ENCODE results near the gene SEC61B. TPM values are rescaled to one million over a fixed set of nuclear protein-coding genes. Genes with fewer than 3 reads are reported as not detected.
"Not testable (repeated sequence)": the region's sequence is repeated elsewhere in the genome, so short reads cannot be mapped to it uniquely, and the experiment has no call there.

SEC61B gene
- total RNA-seq, 1 experiment from 2014 or later: 84.4 TPM

DNA sequence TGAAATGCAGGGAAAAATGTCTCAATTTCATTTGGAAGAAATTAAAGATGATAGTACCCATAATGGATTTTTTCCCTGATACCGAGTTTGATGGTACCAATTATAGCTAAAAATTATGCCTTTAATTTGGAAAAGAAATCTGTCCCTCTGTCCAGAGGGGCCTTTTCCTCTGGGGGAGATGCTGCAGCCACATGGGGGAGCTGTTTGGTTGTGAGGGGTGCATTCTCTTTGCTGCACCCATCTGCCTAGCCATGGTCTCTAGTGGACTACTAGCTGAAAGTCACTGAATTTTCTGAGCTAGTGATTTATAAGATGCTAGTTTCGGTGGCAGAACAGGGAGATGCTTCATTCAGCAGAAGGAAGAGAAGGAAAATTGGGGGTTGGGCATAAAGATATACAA lies 9.6 kb downstream of the SEC61B start:
- in situ Hi-C loops (cut with HindIII; ENCODE audit: low sequenced_read_pairs): no loop called here
- DNase-seq (ENCODE audit: low spot score): peak; percentile 14

DNA sequence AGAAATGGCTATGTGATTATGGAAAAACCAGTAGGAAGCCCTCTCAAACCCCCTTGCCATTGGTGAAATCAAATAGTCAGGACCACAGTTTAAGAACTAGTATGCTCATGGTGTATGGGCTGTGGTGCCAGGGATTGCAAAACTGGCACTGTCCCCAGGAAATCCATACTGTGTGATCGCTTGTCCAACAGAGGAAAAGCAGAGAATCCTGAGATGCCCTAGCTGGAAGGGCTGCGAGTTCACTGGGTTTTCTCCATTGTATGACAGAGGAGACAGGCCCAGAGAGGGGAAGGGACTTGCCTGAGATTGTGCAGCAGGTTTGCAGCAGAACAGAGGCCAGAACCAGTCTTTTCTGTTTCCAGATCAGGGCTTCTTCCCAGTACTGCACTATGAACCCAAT lies 12.5 kb downstream of the SEC61B start:
- in situ Hi-C loops (cut with HindIII; ENCODE audit: low sequenced_read_pairs): no loop called here
- DNase-seq (ENCODE audit: low spot score): peak; percentile 15

DNA sequence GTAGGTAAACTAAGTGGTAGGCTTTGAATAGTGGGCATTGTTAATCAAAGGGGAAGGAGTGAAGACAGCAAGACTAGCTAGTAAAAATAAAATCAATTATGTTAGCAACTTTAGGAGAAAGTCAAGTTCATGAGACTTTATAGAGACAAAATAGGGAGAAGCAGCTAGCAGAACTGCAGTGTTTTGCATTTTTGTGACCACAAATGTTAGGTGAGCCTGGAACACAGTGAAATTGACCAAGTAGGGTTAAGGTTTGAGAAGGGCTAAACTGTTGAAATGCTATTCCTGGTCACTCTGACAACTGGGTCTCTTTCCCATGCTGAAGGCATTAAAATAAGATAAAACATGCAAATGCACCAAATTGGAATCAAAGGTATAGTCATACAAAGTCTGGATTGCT lies 13.0 kb downstream of the SEC61B start:
- in situ Hi-C loops (cut with HindIII; ENCODE audit: low sequenced_read_pairs): no loop called here
- no peak for DNase-seq (ENCODE audit: low spot score)

DNA sequence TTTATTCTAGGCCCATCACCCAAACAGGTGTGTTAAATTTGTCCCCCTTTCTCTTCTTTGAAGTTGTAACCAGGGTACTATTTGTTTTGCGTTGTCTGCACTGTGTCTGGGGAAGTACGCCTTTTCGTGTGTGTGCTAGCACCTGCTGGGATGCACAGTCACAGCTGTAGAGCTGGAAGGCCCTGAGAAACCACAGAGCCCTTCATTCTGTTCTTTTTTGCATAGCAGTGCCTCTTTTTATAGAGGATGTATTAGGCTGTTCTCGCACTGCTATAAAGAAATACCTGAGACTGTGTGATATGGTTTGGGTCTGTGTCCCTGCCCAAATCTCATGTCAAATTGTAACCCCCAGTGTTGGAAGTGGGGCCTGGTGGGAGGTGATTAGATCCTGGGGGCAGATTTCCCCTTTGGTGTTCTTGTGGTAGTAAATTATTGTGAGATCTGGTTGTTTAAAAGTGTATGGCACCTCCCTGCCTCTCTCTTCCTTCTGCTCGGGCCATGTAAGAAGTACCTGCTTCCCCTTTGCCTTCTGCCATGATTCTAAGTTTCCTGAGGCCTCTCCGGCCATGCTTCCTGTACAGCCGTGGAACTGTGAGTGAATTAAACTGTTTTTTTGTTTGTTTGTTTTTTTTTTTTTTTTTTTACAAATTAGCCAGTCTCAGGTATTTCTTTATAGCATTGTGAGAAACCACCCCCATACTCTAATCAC lies 14.0 kb downstream of the SEC61B start:
- in situ Hi-C loops (cut with HindIII; ENCODE audit: low sequenced_read_pairs): no loop called here
- DNase-seq (ENCODE audit: low spot score): no peak

DNA sequence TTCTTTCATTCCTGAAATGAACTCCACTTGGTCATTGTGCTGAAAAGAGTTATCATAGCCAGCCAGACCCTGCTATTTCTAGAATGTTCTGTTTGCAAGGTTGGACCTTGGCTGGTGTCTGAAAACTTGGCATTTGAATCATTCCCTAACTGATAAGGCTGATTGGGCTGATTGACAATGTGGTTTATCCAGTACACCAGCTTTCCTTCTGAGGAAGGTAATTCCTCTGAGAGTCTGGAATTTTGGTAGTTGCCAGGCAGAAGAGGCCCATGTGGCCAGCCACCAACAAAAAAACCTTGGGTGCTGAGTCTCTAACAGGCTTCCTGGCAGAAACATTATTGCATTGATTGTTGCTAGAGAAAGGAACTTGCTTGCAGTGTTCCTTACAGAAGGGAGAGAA lies 15.3 kb downstream of the SEC61B start:
- DNase-seq (ENCODE audit: low spot score): no peak
- in situ Hi-C loops (cut with HindIII; ENCODE audit: low sequenced_read_pairs): no loop called here

DNA sequence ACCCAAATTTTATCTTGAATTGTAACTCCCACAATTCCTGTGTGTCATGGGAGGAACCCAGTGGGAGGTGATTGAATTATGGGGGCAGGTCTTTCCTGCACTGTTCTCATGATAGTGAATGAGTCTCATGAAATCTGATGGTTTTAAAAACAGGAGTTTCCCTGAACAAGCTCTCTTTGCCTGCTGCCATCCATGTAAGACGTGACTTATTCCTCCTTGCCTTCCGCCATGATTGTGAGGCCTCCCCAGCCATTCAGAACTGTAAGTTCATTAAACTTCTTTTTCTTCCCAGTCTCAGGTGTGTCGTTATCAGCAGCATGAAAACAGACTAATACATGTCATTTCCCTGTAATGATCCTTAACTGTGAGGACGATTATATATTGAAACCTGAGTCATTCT lies 15.8 kb downstream of the SEC61B start:
- DNase-seq (ENCODE audit: low spot score); in situ Hi-C loops (cut with HindIII; ENCODE audit: low sequenced_read_pairs): not testable (repeated sequence)

DNA sequence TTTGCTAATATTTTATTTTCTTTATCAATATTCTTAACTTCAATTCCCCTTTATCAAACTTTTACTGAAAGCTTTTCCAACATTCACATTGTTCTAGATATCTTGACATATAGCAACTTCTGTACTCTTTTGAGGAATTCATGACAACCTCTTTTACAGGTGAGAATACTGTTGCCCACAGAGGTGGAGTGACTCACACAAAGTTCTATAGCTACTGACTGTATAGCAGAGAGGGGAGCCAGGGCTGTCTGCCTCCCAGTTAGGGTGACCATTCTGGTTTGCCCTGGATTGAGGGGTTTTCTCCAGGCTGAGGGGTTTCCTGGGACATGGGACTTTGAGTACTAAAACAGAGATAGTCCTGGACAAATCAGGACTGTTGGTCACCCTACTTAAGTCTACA lies 16.2 kb downstream of the SEC61B start:
- no peak for DNase-seq (ENCODE audit: low spot score)
- in situ Hi-C loops (cut with HindIII; ENCODE audit: low sequenced_read_pairs): no loop called here

DNA sequence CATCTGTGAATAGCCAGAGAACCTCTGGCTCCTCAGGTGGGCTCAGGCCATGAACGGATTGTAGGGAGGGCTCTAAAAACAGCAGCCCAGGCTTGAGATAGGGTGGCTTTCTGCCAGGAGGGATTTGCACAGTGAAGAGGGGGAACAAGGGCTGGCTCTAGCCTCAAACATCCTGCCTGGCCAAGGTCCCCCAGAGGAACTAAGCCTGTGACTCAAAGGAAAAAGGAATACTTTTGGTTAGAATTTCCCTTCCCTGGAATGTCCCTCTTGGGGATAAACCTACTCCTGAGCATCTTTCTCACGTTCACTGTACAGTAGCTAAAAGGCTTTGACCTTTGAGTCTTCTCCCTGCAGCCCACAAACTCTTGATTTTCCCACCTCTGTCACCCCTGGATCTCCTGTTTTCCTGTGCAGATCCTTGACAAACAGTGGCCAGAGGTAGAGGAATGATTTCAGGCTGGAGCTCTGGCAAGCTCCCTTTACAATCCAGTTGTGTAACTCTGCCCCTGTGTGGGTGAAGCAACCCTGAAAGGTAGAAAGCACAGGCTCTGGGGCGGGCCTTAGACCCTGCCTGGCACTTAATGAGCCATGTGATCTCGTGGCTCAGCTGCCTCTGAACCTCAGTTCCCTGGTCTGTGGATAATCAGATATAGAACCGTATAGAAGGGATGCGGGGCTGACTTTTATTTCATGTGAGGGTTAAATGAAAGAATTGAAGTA lies 17.4 kb downstream of the SEC61B start:
- no peak for DNase-seq (ENCODE audit: low spot score)
- in situ Hi-C loops (cut with HindIII; ENCODE audit: low sequenced_read_pairs): no loop called here

DNA sequence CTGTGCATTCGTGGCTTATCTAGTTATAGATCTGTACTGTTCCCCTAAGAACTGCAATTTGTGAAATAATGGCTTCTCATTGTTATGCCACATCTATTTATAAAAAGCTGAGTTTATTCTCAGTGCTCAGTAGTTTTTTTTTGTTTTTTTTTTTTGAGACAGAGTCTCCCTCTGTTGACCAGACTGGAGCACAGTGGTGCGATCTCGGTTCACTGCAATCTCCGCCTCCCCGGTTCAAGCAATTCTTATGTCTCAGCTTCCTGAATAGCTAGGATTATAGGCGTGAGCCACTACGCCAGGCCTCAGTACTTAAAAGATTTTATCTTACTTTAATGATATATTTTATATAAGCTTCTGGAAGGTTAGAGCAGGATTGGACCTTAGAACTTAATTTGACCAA lies 19.0 kb downstream of the SEC61B start:
- in situ Hi-C loops (cut with HindIII; ENCODE audit: low sequenced_read_pairs): no loop called here
- DNase-seq (ENCODE audit: low spot score): no peak

DNA sequence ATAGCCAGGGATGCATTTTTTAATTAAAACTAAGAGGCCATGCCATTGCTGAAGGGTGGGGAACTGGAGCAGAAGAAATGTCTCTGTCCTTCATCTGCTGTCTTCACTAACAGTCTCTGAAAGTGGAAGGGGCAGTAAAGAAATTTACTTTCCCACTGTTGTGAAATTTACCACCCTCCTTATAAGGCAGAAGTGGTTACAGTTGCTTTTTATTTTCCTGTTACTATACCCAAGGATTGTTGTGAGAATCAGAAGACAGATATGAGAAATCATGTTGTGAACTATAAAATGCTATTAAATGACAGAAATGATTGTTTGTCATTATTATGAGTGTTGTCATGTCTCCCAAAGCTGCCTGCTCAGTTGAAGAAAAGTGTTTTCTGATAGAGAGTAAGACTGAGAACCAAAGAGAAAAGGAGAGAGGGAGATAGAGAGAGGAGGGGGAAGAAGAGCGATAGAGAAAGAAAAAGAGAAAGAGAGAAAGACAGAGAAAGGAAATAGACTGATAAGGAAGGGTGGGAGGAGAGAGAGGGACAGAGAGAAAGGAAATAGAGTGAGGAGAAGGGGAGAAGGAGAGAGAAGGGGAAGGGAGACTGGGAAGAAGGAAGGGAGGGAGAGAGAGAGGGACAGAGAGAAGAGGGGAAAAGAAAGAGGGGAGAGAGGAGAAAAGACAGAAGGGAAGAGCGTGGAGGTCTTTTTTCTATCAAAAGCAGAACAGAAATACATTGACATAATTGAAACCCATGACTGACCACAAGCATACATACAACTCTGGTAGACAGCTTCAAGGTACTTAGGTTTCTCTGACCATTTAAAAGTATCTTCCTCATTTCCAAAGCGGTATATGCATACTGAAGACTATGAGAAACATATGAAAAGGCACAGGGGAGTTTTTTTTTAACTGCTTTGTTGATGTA lies 22.5 kb downstream of the SEC61B start:
- no peak for DNase-seq (ENCODE audit: low spot score)
- in situ Hi-C loops (cut with HindIII; ENCODE audit: low sequenced_read_pairs): no loop called here

DNA sequence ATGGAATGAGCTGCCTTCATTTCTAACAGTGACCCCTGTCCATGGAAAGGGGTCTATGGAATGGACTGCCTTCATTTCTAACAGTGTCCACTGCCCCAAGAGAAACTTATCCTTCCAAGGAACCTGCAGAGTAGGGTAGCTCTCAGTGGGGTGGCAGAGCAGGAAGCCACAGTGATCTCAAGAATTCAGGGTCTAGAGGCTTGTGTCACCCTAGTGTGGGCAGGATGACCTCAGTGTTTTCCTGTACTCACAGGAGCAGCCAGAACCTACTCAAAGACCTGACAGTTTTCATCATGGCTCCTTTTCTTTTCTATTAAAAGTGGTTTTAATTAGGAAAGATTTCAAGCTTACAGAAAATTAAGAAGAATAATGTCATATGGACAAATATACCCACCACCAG lies 27.5 kb downstream of the SEC61B start:
- no peak for DNase-seq (ENCODE audit: low spot score)
- in situ Hi-C loops (cut with HindIII; ENCODE audit: low sequenced_read_pairs): no loop called here

DNA sequence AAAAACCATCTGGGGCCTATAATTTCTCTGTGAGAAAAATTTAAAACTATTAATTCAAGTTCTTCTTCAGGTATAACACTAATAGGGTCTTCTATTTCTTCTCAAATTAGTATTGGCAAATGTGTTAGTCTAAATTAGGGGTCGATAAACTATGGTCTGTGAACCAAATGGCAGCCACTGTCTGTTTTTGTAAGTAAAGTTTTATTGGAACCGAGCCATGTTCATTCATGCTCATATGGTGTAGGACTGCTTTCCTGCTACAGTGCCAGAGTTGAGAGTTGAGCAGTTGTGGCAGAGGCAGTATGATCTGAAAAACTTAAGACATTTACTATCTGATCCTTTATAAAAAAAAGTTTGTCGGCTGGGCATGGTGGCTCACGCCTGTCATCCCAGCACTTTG lies 29.1 kb downstream of the SEC61B start:
- in situ Hi-C loops (cut with HindIII; ENCODE audit: low sequenced_read_pairs): no loop called here
- no peak for DNase-seq (ENCODE audit: low spot score)

DNA sequence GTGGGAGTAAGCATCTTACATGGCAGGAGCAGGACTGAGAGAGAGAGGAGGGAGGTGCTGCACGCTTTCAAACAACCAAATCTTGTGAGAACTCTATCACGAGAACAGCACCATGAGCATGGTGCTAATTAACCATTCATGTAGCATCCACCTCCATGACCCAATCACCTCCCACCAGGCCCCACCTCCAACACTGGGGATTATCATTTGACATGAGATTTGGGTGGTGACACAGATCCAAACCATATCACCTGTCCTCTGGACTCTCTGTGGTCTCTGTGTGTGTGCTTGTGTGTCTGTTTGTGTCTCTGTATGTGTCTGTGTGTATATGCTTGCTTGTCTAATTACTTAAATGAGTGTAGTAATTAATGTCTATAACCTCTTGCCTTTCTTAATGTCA lies 31.1 kb downstream of the SEC61B start:
- in situ Hi-C loops (cut with HindIII; ENCODE audit: low sequenced_read_pairs): no loop called here
- no peak for DNase-seq (ENCODE audit: low spot score)

DNA sequence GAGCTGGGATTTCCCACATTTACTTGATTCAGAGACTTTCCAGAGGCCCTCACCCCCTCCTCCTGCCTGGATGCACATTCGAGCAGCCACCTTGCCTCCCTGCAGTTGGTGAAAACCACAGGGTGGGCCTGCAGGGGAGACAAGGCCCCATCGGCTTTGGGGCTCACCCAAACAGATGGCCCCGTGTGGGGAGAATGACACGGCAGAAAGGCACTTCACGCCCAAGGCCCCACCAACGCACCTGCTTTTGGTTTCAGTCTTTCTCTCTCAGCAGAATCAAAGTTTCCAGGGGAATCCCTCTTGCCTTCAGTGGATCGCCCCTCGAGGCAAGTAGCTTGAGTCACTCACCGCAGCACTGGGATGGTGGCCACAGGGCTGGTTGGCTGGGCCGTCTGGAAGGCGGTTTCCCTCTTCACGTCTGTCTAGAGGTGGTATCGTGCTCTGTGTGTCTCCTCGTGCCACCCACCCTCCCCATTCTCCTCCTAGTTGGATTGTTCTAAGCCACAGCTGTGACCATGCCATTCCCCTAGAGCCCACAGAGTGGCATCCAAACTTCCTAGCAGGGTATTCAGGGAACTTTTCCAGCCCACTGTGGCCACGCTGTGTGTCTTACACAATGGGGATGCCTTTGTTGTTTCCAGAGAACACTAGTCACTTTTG lies 31.8 kb downstream of the SEC61B start:
- in situ Hi-C loops (cut with HindIII; ENCODE audit: low sequenced_read_pairs): no loop called here

DNA sequence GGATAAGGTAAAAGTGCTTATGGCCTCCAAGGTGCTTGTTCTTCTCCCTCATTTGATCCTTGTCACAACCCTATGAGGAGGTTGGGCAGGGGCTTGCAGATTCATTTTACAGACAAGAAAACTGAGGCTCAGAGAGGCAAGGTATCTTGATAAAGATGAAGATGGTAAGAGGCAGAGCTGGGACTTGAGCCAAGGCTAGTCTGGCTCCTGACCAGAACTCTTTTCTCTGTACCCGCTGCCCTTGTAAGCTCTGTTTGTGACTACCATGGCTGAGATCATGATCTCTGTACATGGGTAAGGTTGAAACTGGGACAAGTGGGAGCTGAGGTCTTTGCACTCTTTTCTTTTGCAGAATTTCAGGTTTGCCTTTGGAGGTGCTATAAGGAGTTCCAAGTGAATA lies 33.6 kb downstream of the SEC61B start:
- in situ Hi-C loops (cut with HindIII; ENCODE audit: low sequenced_read_pairs): no loop called here
- DNase-seq (ENCODE audit: low spot score): peak; percentile 72

More for the DNA sequence above, 31.8 kb downstream of the SEC61B start:
- DNase-seq (ENCODE audit: low spot score): no peak

DNA sequence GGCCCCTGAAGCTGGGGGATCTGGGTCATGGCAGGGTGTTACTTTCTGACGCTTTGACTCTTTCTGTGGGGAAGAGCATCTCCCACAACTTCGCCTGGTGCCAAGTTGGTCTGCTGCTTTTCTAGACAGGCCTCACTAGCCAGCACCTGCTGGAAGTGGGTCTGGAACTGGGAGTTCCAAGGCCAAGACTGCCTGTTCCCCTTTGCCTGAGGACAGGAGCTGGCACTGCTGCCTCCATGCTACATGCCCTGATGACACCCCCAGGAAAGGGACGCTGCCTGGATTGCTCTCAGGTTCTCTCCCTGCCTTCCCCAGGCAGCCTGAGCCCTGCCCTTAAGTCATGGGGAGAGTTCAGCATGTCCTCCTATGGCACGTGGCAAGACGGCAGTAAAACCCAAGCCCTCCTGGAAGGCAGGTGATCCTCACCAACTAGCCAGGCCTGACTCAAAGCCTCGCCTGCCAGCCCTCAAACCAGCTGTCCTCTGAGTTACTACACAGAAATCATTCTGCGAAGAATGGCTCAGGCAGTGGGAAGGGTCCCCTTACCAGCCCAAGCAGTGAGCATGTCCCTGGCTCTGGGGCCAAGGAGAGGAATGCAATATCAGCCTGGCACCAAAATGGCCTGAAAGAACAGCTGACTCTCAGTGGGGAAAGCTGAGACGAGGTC lies 35.8 kb downstream of the SEC61B start:
- peak; percentile 70 for DNase-seq (ENCODE audit: low spot score)
- in situ Hi-C loops (cut with HindIII; ENCODE audit: low sequenced_read_pairs): no loop called here

DNA sequence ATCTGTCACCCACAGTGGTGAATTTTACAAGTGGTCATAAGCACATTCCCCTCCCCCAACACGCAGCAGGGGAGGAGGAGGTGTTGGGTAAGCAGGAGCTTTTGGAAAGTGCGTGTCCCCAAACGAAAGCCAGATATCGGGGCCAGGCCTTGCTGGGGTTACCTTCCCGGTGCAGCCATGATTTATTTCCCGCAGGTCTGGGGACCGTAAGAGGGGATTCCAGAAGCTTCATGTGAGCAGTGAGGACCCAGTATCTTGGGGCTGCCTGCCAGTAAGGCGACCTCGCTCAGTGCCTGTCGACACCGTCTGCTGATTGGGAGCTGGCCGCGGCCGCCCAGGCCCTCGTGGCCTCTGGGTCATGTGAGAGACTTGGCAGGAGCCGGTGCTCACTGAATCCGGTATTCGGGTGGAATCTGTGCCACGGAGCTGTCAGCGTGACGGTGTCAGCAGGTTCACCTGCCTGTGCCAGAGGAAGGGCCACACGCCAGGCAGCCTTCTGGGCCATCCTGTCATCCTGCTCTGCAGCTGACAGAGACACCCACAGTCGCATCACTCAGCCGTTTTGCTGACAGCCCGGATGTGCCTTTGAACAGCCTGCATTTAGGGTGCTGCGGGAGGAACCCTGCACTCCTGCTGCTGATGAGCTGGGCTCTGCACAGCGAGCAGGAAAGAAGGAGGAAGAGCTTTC lies 37.3 kb downstream of the SEC61B start:
- in situ Hi-C loops (cut with HindIII; ENCODE audit: low sequenced_read_pairs): no loop called here
- DNase-seq (ENCODE audit: low spot score): peak; percentile 98

DNA sequence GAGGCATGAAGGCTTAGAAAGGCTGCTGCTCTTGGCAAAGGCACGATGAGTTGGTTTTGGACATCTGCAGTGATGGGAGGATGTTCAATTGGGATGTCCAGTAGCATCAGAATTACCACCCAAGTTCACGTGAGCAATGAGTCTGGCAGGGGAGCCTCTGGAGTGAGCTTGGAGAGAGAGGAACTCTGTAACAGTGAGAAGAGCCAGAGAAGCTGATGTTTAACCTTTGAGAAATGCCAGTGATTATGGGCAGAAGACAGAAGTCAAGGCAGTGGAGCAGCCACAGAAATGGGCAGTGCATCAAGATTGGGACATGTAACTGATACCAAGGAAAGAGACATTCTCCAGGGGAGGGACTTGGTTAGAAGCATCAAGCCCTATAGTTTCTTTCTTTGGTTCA lies 39.8 kb downstream of the SEC61B start:
- in situ Hi-C loops (cut with HindIII; ENCODE audit: low sequenced_read_pairs): no loop called here
- DNase-seq (ENCODE audit: low spot score): no peak

Measured in G401 (cell line).